Fibroblast of pulmonary artery (primary cell): ENCODE data around the gene COL18A1.

Experiments used
- DNase-seq: peaks from one replicate; pipeline ENCODE4 v3.0.0-alpha.2; 2010; ENCODE audit warnings: low read depth
- H3K4me3 ChIP-seq: replicated peaks from 2 replicates; pipeline ENCODE4 v1.5.1; 2011; ENCODE audit warnings: low read depth, mild to moderate bottlenecking, control low read depth, low read length, moderate library complexity
- CTCF ChIP-seq: IDR thresholded peaks from 2 replicates; pipeline ENCODE4 v1.5.1; 2011; ENCODE audit warnings: mild to moderate bottlenecking, control low read depth, low read length, inconsistent platforms; ENCODE audit errors: missing control alignments

Gene COL18A1

GRCh38 chr21:45376459-45377324, 28.3 kb upstream of the COL18A1 start:
- no peak for TF ChIP-seq CTCF
- H3K4me3 ChIP-seq: no peak overlapping the region
- DNase-seq: no peak

- TF ChIP-seq CTCF: no peak
- H3K4me3 ChIP-seq: no peak overlapping the region
- no peak for DNase-seq
Observed at GRCh38 chr21:45377325-45377709, 27.6 kb upstream of the COL18A1 start.

GRCh38 chr21:45377866-45378257, 27.1 kb upstream of the COL18A1 start:
- no peak for DNase-seq
- H3K4me3 ChIP-seq: no peak overlapping the region
- TF ChIP-seq CTCF: no peak

GRCh38 chr21:45378258-45378966, 26.6 kb upstream of the COL18A1 start:
- no peak for TF ChIP-seq CTCF
- no peak overlapping the region for H3K4me3 ChIP-seq
- no peak for DNase-seq

GRCh38 chr21:45379171-45379900, 25.6 kb upstream of the COL18A1 start:
- TF ChIP-seq CTCF: no peak
- no peak for DNase-seq
- H3K4me3 ChIP-seq: no peak overlapping the region

- H3K4me3 ChIP-seq: no peak overlapping the region
- no peak for TF ChIP-seq CTCF
Observed at GRCh38 chr21:45379901-45380330, 25.0 kb upstream of the COL18A1 start.

More at GRCh38 chr21:45379901-45380330, 25.0 kb upstream of the COL18A1 start:
- DNase-seq: no peak
